HG02610 (cell line): Measurements from ENCODE around the gene ZNF185.

Experiments used
- ATAC-seq: cut with Tn5 transposase; IDR thresholded peaks from one replicate; pipeline ENCODE4 v1.9.1; 2021; ENCODE audit warnings: mild to moderate bottlenecking, moderate library complexity; ENCODE audit not compliant: unreplicated experiment

Gene ZNF185

GRCh38 chrX:152897222-152898131, at the start of gene ZNF185:
TSS of gene ZNF185 (plus strand) at chrX:152898067. CDS start at chrX:152914490, 16,423 bp downstream.
- no peak for ATAC-seq

- no peak for ATAC-seq
Measured at GRCh38 chrX:152850465-152850864, 47.4 kb upstream of the ZNF185 start.

GRCh38 chrX:152853986-152854385, 43.9 kb upstream of the ZNF185 start:
- ATAC-seq = no peak

GRCh38 chrX:152861116-152861515, 36.8 kb upstream of the ZNF185 start:
- ATAC-seq = no peak

GRCh38 chrX:152861826-152862225, 36.0 kb upstream of the ZNF185 start:
- ATAC-seq = no peak

GRCh38 chrX:152865232-152865920, 32.5 kb upstream of the ZNF185 start:
- ATAC-seq = no peak

GRCh38 chrX:152866386-152866785, 31.5 kb upstream of the ZNF185 start:
- no peak for ATAC-seq

- ATAC-seq = no peak
Measured at GRCh38 chrX:152869972-152870371, 27.9 kb upstream of the ZNF185 start.

- ATAC-seq = no peak
Measured at GRCh38 chrX:152871260-152871659, 26.6 kb upstream of the ZNF185 start.

GRCh38 chrX:152872522-152872921, 25.3 kb upstream of the ZNF185 start:
- no peak for ATAC-seq

- ATAC-seq = no peak
Measured at GRCh38 chrX:152873361-152873760, 24.5 kb upstream of the ZNF185 start.

GRCh38 chrX:152876931-152877840, 20.7 kb upstream of the ZNF185 start:
- ATAC-seq = no peak

- ATAC-seq = no peak
Measured at GRCh38 chrX:152878976-152879755, 18.7 kb upstream of the ZNF185 start.

GRCh38 chrX:152881289-152881688, 16.6 kb upstream of the ZNF185 start:
- ATAC-seq = no peak

- no peak for ATAC-seq
Measured at GRCh38 chrX:152884171-152884570, 13.7 kb upstream of the ZNF185 start.

- no peak for ATAC-seq
Measured at GRCh38 chrX:152886716-152887115, 11.2 kb upstream of the ZNF185 start.

GRCh38 chrX:152892499-152892898, 5.4 kb upstream of the ZNF185 start:
- no peak for ATAC-seq

- no peak for ATAC-seq
Measured at GRCh38 chrX:152892999-152893891, 4.6 kb upstream of the ZNF185 start.

- no peak for ATAC-seq
Measured at GRCh38 chrX:152893980-152894610, 3.8 kb upstream of the ZNF185 start.
